ENCODE results near the gene ENHO.
A peak's percentile ranks its signal among the peaks of the same experiment; 100 is the strongest.
"Not testable (repeated sequence)": the region's sequence is repeated elsewhere in the genome, so short reads cannot be mapped to it uniquely, and the experiment has no call there.

ENHO gene

GRCh38 chr9:34506623-34507022 lies 16.2 kb downstream of the ENHO start:
- no peak for DNase-seq (ENCODE audit: low spot score)

- DNase-seq (ENCODE audit: low spot score) = no peak
Observed at GRCh38 chr9:34505370-34506120, 17.2 kb downstream of the ENHO start.

- DNase-seq (ENCODE audit: low spot score) = peak; percentile 42
Observed at GRCh38 chr9:34503406-34503805, 19.4 kb downstream of the ENHO start.

GRCh38 chr9:34502891-34503290 lies 19.9 kb downstream of the ENHO start:
- no peak for DNase-seq (ENCODE audit: low spot score)

- no peak for DNase-seq (ENCODE audit: low spot score)
Observed at GRCh38 chr9:34502471-34502870, 20.3 kb downstream of the ENHO start.

GRCh38 chr9:34501889-34502425 lies 20.8 kb downstream of the ENHO start:
- peak; percentile 58 for DNase-seq (ENCODE audit: low spot score)

- DNase-seq (ENCODE audit: low spot score) = no peak
Observed at GRCh38 chr9:34501372-34501771, 21.4 kb downstream of the ENHO start.

- DNase-seq (ENCODE audit: low spot score) = peak; percentile 47
Observed at GRCh38 chr9:34500623-34501267, 22.0 kb downstream of the ENHO start.

- no peak for DNase-seq (ENCODE audit: low spot score)
Observed at GRCh38 chr9:34499076-34499475, 23.7 kb downstream of the ENHO start.

GRCh38 chr9:34498553-34498952 lies 24.2 kb downstream of the ENHO start:
- no peak for DNase-seq (ENCODE audit: low spot score)

- DNase-seq (ENCODE audit: low spot score) = no peak
Observed at GRCh38 chr9:34496149-34496712, 26.6 kb downstream of the ENHO start.

- DNase-seq (ENCODE audit: low spot score) = peak; percentile 31
Observed at GRCh38 chr9:34493972-34494535, 28.7 kb downstream of the ENHO start.

- DNase-seq (ENCODE audit: low spot score) = no peak
Observed at GRCh38 chr9:34492051-34492450, 30.7 kb downstream of the ENHO start.

- no peak for DNase-seq (ENCODE audit: low spot score)
Observed at GRCh38 chr9:34491596-34491995, 31.2 kb downstream of the ENHO start.

- DNase-seq (ENCODE audit: low spot score) = no peak
Observed at GRCh38 chr9:34490760-34491159, 32.0 kb downstream of the ENHO start.

GRCh38 chr9:34490360-34490759 lies 32.4 kb downstream of the ENHO start:
- DNase-seq (ENCODE audit: low spot score) = no peak

- DNase-seq (ENCODE audit: low spot score) = no peak
Observed at GRCh38 chr9:34486572-34486971, 36.2 kb downstream of the ENHO start.

GRCh38 chr9:34485822-34486221 lies 37.0 kb downstream of the ENHO start:
- DNase-seq (ENCODE audit: low spot score) = no peak

- DNase-seq (ENCODE audit: low spot score) = no peak
Observed at GRCh38 chr9:34484678-34485077, 38.1 kb downstream of the ENHO start.

- not testable (repeated sequence) for DNase-seq (ENCODE audit: low spot score)
Observed at GRCh38 chr9:34482746-34483145, 40.0 kb downstream of the ENHO start.

GRCh38 chr9:34481620-34482019 lies 41.2 kb downstream of the ENHO start:
- DNase-seq (ENCODE audit: low spot score) = not testable (repeated sequence)

- DNase-seq (ENCODE audit: low spot score) = no peak
Observed at GRCh38 chr9:34479431-34479866, 43.3 kb downstream of the ENHO start.

- DNase-seq (ENCODE audit: low spot score) = no peak
Observed at GRCh38 chr9:34477541-34477940, 45.2 kb downstream of the ENHO start.
